ENCODE measurements around the gene LSM11.
A peak's percentile ranks its signal among the peaks of the same experiment; 100 is the strongest.
"Not testable (repeated sequence)": the region's sequence is repeated elsewhere in the genome, so short reads cannot be mapped to it uniquely, and the experiment has no call there.

LSM11 gene

GRCh38 chr5:157743163-157744050 lies at the start of gene LSM11:
LSM11 (plus strand) TSS chr5:157743712; CDS start chr5:157743751, 39 bp downstream.
- DNase-seq (ENCODE audit: low read depth): peak; percentile 51

GRCh38 chr5:157693816-157694215 lies 49.7 kb upstream of the LSM11 start:
- not testable (repeated sequence) for DNase-seq (ENCODE audit: low read depth)

- not testable (repeated sequence) for DNase-seq (ENCODE audit: low read depth)
These were observed 47.4 kb upstream of the LSM11 start for GRCh38 chr5:157696154-157696553.

GRCh38 chr5:157698674-157699073 lies 44.8 kb upstream of the LSM11 start:
- DNase-seq (ENCODE audit: low read depth): not testable (repeated sequence)

GRCh38 chr5:157703736-157704135 lies 39.8 kb upstream of the LSM11 start:
- DNase-seq (ENCODE audit: low read depth): no peak

GRCh38 chr5:157708866-157709265 lies 34.6 kb upstream of the LSM11 start:
- no peak for DNase-seq (ENCODE audit: low read depth)

GRCh38 chr5:157709346-157709745 lies 34.2 kb upstream of the LSM11 start:
- DNase-seq (ENCODE audit: low read depth): no peak

GRCh38 chr5:157710431-157710830 lies 33.1 kb upstream of the LSM11 start:
- no peak for DNase-seq (ENCODE audit: low read depth)

GRCh38 chr5:157710882-157711281 lies 32.6 kb upstream of the LSM11 start:
- peak; percentile 61 for DNase-seq (ENCODE audit: low read depth)

GRCh38 chr5:157713830-157714595 lies 29.5 kb upstream of the LSM11 start:
- no peak for DNase-seq (ENCODE audit: low read depth)

GRCh38 chr5:157714596-157714864 lies 29.0 kb upstream of the LSM11 start:
- DNase-seq (ENCODE audit: low read depth): no peak

- peak; percentile 63 for DNase-seq (ENCODE audit: low read depth)
These were observed 25.0 kb upstream of the LSM11 start for GRCh38 chr5:157718519-157718918.

GRCh38 chr5:157719245-157719644 lies 24.3 kb upstream of the LSM11 start:
- DNase-seq (ENCODE audit: low read depth): no peak

- no peak for DNase-seq (ENCODE audit: low read depth)
These were observed 22.4 kb upstream of the LSM11 start for GRCh38 chr5:157721159-157721558.

GRCh38 chr5:157722895-157723294 lies 20.6 kb upstream of the LSM11 start:
- not testable (repeated sequence) for DNase-seq (ENCODE audit: low read depth)

- DNase-seq (ENCODE audit: low read depth): not testable (repeated sequence)
These were observed 16.9 kb upstream of the LSM11 start for GRCh38 chr5:157726607-157727006.

- DNase-seq (ENCODE audit: low read depth): not testable (repeated sequence)
These were observed 15.7 kb upstream of the LSM11 start for GRCh38 chr5:157727858-157728257.

- no peak for DNase-seq (ENCODE audit: low read depth)
These were observed 13.7 kb upstream of the LSM11 start for GRCh38 chr5:157729858-157730257.

- no peak for DNase-seq (ENCODE audit: low read depth)
These were observed 12.6 kb upstream of the LSM11 start for GRCh38 chr5:157730900-157731271.

GRCh38 chr5:157731272-157732129 lies 12.0 kb upstream of the LSM11 start, which contains the start of gene THG1L:
THG1L (plus strand) TSS chr5:157731420; CDS start chr5:157731441, 21 bp downstream.
- peak; percentile 97 for DNase-seq (ENCODE audit: low read depth)

- no peak for DNase-seq (ENCODE audit: low read depth)
These were observed 11.4 kb upstream of the LSM11 start for GRCh38 chr5:157732130-157732514.

- DNase-seq (ENCODE audit: low read depth): no peak
These were observed 10.8 kb upstream of the LSM11 start for GRCh38 chr5:157732596-157733262.

Measured in stromal cell of bone marrow (primary cell).